HG03066 (cell line): ENCODE measurements around the gene ABCG2.
"Not testable (repeated sequence)": the region's sequence is repeated elsewhere in the genome, so short reads cannot be mapped to it uniquely, and the experiment has no call there.

Experiments used
- ATAC-seq: cut with Tn5 transposase; IDR thresholded peaks from one replicate; pipeline ENCODE4 v1.9.1; 2021; ENCODE audit warnings: low read depth; ENCODE audit not compliant: unreplicated experiment

Gene ABCG2

GRCh38 chr4:88119943-88120342 lies 38.5 kb downstream of the ABCG2 start:
- ATAC-seq, result no peak

- no peak for ATAC-seq
Measured at GRCh38 chr4:88115587-88115986, 42.9 kb downstream of the ABCG2 start.

DNA sequence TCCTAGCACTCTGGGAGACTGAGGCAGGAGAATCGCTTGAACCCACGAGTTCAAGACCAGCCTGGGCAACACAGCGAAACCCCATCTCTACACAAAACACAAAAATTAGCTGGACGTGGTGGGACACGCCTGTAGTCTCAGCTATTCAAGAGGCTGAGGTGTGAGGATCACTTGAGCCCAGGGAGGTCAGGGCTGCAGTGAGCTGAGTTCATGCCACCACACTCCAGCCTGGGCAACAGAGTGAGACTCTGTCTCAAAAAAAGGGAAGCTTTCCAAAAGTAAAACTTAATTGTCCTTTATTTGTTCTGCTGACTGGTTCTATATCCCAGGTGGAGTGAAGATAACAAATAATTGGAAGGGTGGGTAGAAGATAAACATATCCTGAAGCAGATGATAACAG lies 45.6 kb downstream of the ABCG2 start:
- ATAC-seq, result no peak

DNA sequence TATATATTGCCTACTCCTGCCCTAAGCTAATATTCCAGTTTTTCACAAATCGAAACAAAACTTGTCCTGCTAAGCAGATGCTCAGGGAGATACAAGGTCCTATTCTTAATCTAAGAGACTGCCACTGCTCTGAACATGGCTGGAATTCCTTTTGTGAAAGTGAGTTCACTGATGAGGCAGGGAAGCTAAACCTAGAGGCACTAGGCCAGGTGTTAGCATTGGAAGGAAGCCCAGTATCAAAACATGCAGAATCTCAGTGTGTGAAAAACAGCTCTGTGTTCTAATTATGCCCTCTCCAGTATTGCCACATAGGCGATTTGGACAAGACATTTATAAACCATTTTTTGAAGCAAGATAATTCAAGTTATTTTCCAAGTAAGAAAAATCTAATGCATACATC lies 47.6 kb downstream of the ABCG2 start:
- no peak for ATAC-seq

DNA sequence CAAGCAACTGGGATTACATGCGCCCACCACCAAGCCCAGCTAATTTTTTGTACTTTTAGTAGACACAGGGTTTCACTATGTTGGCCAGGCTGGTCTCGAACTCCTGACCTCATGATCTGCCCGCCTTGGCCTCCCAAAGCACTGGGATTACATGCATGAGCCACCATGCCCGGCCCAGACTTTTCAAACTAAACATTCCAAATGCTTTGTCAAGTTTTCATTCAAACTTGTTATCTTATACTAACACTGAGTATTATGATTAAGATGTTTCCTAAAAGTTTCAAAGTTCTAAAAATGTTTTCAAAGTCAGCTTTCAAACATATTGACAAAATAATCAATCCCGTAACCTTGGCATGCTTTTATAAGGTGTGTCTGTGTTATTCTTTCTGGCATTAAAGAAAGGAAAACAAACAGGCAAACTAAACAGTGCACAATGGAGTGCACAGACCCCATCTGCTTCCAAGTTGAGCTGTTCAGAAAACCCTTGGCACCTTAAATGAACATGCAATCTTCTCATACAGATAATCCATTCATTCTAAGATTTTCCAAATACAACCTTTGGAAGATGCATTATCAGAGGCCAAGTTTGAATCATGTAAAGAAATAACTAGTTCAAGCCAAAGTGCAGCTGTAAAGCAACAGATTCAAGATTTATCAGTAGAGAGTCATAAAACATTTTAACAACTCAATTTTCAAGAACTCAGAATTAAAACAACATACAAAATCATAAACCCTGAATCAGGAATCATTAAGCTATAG lies 49.1 kb downstream of the ABCG2 start:
- ATAC-seq, result no peak

DNA sequence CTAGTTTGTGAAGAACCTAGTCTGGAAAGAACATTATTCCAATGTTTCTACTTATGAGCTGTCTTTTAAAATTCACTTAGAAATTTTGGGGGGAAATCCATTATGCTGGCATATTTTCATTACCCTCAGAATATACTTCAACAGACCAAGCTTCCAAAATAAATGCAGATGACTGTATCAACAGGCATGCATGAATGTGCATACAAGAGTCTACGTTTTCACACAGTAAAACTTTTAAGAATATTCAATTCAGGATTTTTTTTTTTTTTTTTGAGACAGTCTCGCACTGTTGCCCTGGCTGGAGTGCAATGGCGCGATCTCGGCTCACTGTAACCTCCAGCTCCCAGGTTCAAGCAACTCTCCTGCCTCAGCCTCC lies 49.7 kb downstream of the ABCG2 start:
- ATAC-seq, result no peak

DNA sequence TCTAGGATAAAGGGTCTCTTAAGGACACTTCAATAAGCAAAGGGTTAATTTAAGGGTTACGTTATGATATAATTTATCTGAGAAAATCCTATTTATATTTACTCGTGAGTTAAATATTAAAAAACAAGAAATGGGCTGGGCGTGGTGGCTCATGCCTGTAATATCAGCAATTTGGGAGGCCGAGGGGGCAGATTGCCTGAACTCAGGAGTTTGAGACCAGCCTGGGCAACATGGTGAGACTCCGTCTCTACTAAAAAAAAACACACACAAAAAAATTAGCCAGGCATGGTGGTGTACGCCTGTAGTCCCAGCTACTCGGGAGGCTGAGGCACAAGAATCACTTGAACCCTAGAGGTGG lies 50.4 kb downstream of the ABCG2 start:
- not testable (repeated sequence) for ATAC-seq

GRCh38 chr4:88107406-88108107 lies 50.9 kb downstream of the ABCG2 start:
- no peak for ATAC-seq

DNA sequence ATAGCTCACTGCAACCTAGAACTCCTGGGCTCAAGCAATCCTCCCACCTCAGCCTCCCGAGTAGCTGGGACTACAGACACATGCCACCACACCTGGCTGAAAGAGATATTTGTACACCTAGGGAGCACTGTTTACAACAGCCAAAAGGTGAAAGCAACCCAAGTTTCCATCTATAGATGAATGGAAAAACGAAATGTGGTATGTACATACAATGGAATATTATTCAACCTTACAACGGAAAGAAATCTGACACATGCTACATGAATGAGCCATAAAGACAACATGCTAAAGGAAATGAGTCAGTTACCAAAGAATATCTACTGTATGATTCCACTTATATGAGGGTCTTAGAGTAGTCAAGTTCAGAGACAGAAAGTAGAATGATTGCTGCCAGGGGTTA lies 52.2 kb downstream of the ABCG2 start:
- ATAC-seq, result no peak

DNA sequence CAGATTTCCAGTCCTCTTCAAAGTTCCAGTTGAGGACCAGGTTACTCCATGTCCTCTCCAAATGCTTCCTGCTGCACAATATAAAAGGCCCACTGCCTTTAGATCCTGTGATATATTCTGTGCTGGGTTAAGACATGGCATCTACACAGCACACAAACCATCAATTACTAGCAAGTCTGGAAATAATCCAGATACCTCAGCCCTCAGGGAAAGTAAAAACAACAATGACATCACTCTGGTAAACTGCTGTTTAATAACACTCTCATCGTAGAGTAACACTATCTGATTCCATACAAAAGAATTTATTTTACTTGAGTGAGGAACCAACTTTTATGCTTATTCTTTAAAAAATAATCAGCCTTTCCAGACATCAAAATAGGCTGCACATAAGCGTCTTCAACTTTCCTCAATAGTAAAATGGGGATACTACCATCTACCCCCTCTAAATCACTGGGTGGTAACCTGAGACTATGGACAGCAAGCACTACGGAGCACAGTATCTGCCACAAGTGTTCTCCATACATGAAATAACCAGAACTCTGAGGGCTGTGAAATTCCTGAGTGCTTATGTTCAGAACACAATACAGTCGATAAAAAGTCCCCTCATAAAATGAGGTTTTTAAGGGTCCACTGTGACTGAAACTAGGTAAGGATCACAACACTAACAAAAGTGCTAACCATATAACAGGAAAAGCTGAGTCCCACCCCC lies 53.4 kb downstream of the ABCG2 start:
- no peak for ATAC-seq

DNA sequence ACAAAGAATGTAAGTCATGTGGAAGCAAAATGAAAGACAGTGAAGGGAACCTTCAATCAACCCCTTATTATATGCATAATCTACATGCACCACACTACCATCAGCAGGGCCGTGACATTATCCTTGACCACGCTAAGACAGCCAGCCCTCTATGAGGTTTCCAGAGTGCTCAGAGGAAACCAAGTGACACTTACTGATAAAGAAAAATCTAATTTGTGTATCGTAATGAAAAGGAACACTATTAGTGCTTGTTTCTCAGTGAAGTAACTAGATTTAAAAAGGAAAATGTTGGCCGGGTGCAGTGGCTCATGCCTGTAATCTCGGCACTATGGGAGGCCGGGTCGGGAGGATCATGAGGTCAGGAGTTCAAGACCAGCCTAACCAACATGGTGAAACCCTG lies 56.4 kb downstream of the ABCG2 start:
- no peak for ATAC-seq

DNA sequence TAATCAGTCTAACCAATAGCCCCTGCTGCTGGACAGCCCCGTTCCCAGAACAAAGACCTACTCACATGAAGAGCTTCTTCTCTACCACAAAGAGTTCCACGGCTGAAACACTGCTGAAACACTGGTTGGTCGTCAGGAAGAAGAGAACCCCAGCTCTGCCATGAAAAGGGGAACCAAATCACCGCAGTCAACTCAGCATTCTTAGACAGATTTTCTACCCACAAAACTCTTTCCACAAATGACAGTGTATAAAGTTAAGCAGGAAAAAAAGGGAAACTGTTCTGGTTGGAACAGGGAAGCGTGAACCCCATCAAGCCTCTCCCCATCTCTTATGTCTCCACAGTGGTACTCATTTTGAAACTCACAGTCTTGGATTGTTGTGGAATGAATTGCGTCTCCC lies 57.3 kb downstream of the ABCG2 start:
- ATAC-seq, result no peak

DNA sequence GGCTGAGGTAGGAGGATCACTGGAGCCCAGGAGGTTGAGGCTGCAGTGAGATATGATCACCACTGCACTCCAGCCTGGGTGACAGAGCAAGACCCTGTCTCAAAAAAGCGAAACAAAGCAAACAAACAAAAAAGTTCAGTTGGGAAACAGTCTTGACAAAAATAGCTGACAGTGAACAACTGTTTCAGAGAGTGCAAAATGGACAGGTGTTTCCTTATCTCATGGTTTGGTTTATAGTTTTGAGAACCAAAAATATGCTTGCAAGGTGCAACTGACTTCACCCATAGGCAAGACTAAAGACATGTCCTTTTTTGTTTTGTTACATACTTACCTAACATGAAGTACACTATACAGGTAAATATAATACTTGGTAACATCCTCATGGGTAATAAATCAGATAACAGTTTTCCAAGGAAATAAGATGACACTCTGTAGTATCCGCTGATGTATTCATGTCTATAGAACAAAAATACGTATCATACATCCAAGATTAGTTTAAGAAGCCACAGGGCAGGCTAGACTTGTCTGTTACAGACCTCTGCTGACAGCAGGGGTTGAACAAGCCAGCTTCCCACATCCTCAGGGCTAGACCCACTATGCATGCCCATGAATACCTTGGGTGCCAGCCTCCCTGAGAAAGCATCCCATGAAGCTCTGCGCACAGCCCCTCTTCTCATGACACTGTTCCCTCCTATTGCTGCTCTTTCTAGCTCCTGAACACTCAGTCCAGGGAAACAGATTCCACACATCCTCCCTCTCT lies 59.3 kb downstream of the ABCG2 start:
- ATAC-seq, result no peak

- no peak for ATAC-seq
Measured at GRCh38 chr4:88097781-88098180, 60.7 kb downstream of the ABCG2 start.

DNA sequence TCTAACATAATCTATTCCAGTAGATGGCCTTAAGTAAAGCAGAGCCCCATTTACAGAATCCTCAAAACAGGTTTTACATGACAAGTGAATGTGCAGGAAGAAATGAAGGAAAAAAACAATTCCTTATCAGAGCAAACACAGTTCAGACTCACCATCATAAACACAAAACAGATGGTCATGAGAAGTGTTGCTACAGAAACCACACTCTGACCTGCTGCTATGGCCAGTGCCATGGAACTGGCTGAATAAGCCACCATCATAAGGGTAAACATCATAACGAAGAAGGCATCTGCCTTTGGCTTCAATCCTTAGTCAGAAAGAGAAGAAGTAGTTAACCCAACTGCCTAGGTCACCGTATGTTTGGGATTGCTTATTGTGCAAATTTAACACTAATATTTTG lies 61.1 kb downstream of the ABCG2 start:
- ATAC-seq, result no peak

DNA sequence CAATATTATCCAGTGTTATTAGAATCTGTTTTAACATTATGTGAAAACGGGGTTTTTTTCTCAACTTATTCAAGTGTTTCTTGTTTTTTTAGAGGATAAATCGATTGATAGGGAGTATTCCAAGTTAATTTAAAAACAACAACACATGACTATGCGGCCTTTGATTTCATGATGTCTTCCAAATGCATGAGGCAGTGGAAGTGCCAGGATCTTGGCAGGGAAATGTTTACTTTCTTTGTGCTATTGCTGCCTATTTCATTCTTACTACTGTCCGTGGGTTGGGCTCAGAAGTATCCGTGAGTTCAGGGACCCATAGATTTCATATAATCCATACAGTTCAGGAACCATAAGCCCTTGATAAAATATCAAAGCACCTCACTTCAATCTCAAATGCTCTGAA lies 64.6 kb downstream of the ABCG2 start:
- ATAC-seq, result no peak

DNA sequence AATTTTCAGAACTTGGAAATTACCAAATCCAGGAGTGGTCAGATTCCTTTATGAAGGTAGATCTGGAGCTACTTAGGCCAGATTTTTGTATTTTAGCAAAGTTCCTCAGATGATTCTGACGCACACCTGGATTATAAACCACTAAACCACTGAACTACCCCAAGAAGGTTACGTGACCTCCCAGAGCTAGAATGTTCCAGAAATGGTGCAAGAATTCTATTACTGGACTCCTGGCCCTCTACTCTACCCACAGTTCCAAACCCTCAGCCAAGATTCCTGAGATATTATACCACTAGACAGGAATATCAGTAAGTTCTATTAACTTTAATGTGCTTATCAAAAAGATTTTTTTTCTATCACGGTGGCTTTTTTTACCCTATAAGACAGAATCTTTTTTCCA lies 67.1 kb downstream of the ABCG2 start:
- ATAC-seq, result no peak

DNA sequence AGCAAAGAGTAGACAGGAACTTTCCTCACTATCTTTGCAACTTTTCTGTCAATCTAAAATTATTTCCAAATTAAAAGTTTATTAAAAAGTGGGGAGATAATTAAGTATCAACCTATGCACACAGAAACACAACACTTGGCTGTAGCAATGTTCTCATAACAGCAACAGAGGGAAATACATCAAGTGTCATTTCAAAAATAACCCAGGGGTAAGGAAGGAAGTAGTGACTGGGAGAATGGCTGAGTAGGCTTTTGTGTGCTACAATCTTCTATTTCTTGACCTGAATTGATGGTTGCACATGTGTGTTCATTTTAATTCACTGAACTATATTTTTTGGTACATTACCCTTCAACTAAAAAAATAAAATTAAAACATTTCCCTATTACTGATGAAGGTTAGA lies 67.5 kb downstream of the ABCG2 start:
- no peak for ATAC-seq

GRCh38 chr4:88087004-88087403 lies 71.4 kb downstream of the ABCG2 start:
- no peak for ATAC-seq

- ATAC-seq, result no peak
Measured at GRCh38 chr4:88080626-88081025, 77.8 kb downstream of the ABCG2 start.

- ATAC-seq, result no peak
Measured at GRCh38 chr4:88078579-88078978, 79.9 kb downstream of the ABCG2 start.
